Activated CD4-positive, alpha-beta memory T cell treated with anti-CD3 and anti-CD28 coated beads for 36 hours (primary cell): ENCODE results near the gene SKA3. TPM values are rescaled to one million over a fixed set of nuclear protein-coding genes. Genes with fewer than 3 reads are reported as not detected.

Experiments
- CTCF ChIA-PET: fragments of 350-600 bp; sonication (Branson Sonifier 250); formaldehyde crosslinking; loops from one replicate; lab custom pipeline; 2021; ENCODE audit warnings: antibody characterized with exemption, inconsistent platforms; lab: Charles Lee
- POLR2A ChIA-PET: fragments of 350-600 bp; sonication (Branson Sonifier 250); formaldehyde crosslinking; loops from one replicate; lab custom pipeline; 2021; ENCODE audit warnings: antibody characterized with exemption; lab: Charles Lee
- DNase-seq: peaks from one replicate; pipeline ENCODE4 v3.0.0-alpha.2; 2020
- H3K27ac Mint-ChIP-seq: one replicate; pipeline ENCODE4 v1.8.0; 2021; ENCODE audit warnings: mixed read lengths
- H3K27me3 Mint-ChIP-seq: one replicate; pipeline ENCODE4 v1.8.0; 2021; ENCODE audit warnings: mixed read lengths
- H3K36me3 Mint-ChIP-seq: one replicate; pipeline ENCODE4 v1.8.0; 2021; ENCODE audit warnings: mixed read lengths
- H3K4me1 Mint-ChIP-seq: one replicate; pipeline ENCODE4 v1.8.0; 2021; ENCODE audit warnings: low read depth, mixed read lengths
- H3K4me3 Mint-ChIP-seq: one replicate; pipeline ENCODE4 v1.8.0; 2021; ENCODE audit warnings: mild to moderate bottlenecking, mixed read lengths
- H3K9me3 Mint-ChIP-seq: one replicate; pipeline ENCODE4 v1.8.0; 2021; ENCODE audit warnings: mixed read lengths
- intact Hi-C: fragments of 100-400 bp; cut with micrococcal nuclease; formaldehyde crosslinking; loops from one replicate; pipeline ENCODE4 v1.15.1; 2023
- total RNA-seq, 2 experiments: library from RNA; stranded (reverse); gene quantifications; one replicate each; pipeline ENCODE4 v1.2.3, GENCODE V29; 2021

Gene SKA3
- total RNA-seq, 2 experiments from 2014 or later: 34.0 to 36.2 TPM

GRCh38 chr13:21106089-21106488 lies 70.3 kb downstream of the SKA3 start:
- no peaks in the 10 kb centered on the region for H3K27me3 Mint-ChIP-seq
- H3K36me3 Mint-ChIP-seq: no peaks in the 10 kb centered on the region
- no peak overlapping the region for H3K27ac Mint-ChIP-seq
- intact Hi-C loops: no loop called here
- ChIA-PET CTCF (interaction anchor here (0.7 kb wide), 1 partner anchor 371 kb away, joined by 3 read pairs; no protein-coding TSS in a partner anchor), POLR2A (no interaction called here)
- no peaks in the 10 kb centered on the region for H3K9me3 Mint-ChIP-seq
- H3K4me3 Mint-ChIP-seq: no peak overlapping the region
- H3K4me1 Mint-ChIP-seq: no peaks in the 10 kb centered on the region
- no peak for DNase-seq

GRCh38 chr13:21104199-21105019 lies 71.9 kb downstream of the SKA3 start:
- intact Hi-C loops: no loop called here

More at GRCh38 chr13:21104199-21105019, 71.9 kb downstream of the SKA3 start:
- Mint-ChIP-seq H3K4me1 (no peaks in the 10 kb centered on the region), H3K9me3 (no peaks in the 10 kb centered on the region), H3K27me3 (peaks cover 2% of the 10 kb centered on the region), H3K27ac (no peak overlapping the region), H3K4me3 (no peak overlapping the region), H3K36me3 (no peaks in the 10 kb centered on the region)
- no peak for DNase-seq
- ChIA-PET POLR2A (no interaction called here), CTCF (interaction anchor here (0.5 kb wide), 1 partner anchor 29 kb away, joined by 3 read pairs; no protein-coding TSS in a partner anchor)

Other genes starting within 250 kb of the SKA3 start
- gene LATS2, start 115.0 kb downstream of the SKA3 start, total RNA-seq: 1 to 10 TPM; 4.0 to 6.8 TPM
- gene SAP18, start 36.4 kb downstream of the SKA3 start, total RNA-seq: 100 to 1,000 TPM; 225 to 243 TPM
- 10 to 100 TPM; 20.8 to 23.1 TPM for gene MRPL57, start 106 bp upstream of the SKA3 start, total RNA-seq